GM20000 (cell line): ENCODE measurements around the gene NANOS1.

ENCODE experiments used
- DNase-seq: peaks from one replicate; pipeline ENCODE4 v3.0.0; 2012; ENCODE audit warnings: low spot score
- CTCF ChIP-seq: IDR thresholded peaks from 2 replicates; pipeline ENCODE4 v1.5.1; 2012; ENCODE audit warnings: mild to moderate bottlenecking, control low read depth; ENCODE audit errors: extremely low read depth, missing control alignments

NANOS1 gene

GRCh38 chr10:119049361-119049760 is 19.8 kb downstream of the NANOS1 start:
- DNase-seq = no peak

GRCh38 chr10:119049777-119050176 is 20.3 kb downstream of the NANOS1 start:
- TF ChIP-seq CTCF = no peak
- DNase-seq = no peak

More at GRCh38 chr10:119049361-119049760, 19.8 kb downstream of the NANOS1 start:
- no peak for TF ChIP-seq CTCF

DNA sequence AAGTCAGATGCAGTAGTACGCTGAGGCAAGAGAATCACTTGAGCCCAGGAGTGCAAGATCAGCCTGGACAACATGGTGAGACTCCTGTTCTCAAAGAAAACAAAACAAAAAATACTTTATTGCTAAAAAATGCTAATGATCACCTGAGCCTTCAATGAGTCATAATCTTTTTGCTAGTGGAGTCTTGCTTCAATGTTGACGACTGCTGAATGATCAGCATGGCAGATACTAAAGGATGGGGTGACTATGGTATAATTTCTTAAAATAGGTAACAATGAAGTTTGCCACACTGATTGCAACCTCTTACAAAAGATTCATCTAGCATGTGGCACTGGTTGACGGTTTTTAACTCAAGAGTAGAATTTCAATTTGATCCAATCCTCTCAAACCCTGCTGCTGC is 22.3 kb downstream of the NANOS1 start:
- TF ChIP-seq CTCF = no peak
- DNase-seq = no peak

- no peak for TF ChIP-seq CTCF
- DNase-seq = no peak
Observed at GRCh38 chr10:119055472-119055871, 26.0 kb downstream of the NANOS1 start.

- DNase-seq = no peak
- no peak for TF ChIP-seq CTCF
Observed at GRCh38 chr10:119058010-119058409, 28.5 kb downstream of the NANOS1 start.

- DNase-seq = no peak
- TF ChIP-seq CTCF = no peak
Observed at GRCh38 chr10:119059557-119059956, 30.0 kb downstream of the NANOS1 start.

DNA sequence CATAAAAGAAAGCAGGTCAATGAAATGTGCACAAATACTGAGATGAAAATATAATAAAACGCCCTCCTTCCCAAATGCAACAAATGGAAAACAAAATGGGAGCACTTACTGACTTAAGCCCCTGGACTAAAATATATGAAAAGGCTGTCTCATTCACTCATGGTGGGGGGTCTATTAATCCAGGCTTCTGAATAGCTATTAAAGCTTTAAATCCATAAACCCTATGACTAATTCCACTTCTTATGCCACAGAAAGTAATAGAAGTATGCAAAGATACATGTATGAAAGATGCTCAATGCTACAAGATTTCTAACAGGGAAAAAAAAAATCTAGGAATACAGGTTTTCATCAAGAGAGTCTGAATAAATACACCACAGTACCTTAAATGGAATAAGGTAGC is 30.6 kb downstream of the NANOS1 start:
- no peak for DNase-seq
- no peak for TF ChIP-seq CTCF
